Measurements from ENCODE around the gene KPNA4. TPM values are rescaled to one million over a fixed set of nuclear protein-coding genes. Genes with fewer than 3 reads are reported as not detected.

The KPNA4 gene
- total RNA-seq, 1 experiment from 2014 or later: 76.7 TPM

- Mint-ChIP-seq H3K9me3 (peaks cover 18 to 20% of the 10 kb centered on the region in 2 experiments), H3K27ac (no peak overlapping the region), H3K4me1 (peaks cover 29 to 33% of the 10 kb centered on the region in 2 experiments), H3K27me3 (ENCODE audit: low read depth) (no peaks in the 10 kb centered on the region), H3K4me3 (no peak overlapping the region), H3K36me3 (ENCODE audit: insufficient read depth in 1 of 3, low read depth in 3 of 3) (peaks cover 16 to 33% (median 32%) of the 10 kb centered on the region in 3 experiments)
- Histone ChIP-seq H2BK120ac (ENCODE audit: low read depth, low read length, poor library complexity, severe bottlenecking) (no peak overlapping the region), H2AFZ (ENCODE audit: low read length) (no peak overlapping the region), H3K4ac (ENCODE audit: low read depth, low read length) (no peak overlapping the region), H2BK5ac (ENCODE audit: insufficient read length, low read length) (no peak overlapping the region), H4K5ac (ENCODE audit: insufficient read length, low read depth, low read length) (no peak overlapping the region), H3K9me3 (ENCODE audit: control insufficient read depth, low read depth, low read length) (no peaks in the 10 kb centered on the region), H3K23me2 (ENCODE audit: insufficient read length, low read depth, low read length, poor library complexity, severe bottlenecking) (no peaks in the 10 kb centered on the region), H3K4me2 (ENCODE audit: insufficient read depth, insufficient read length, low read length) (no peak overlapping the region), H2BK20ac (ENCODE audit: low read depth, low read length, poor library complexity, severe bottlenecking) (no peak overlapping the region), H3K56ac (ENCODE audit: insufficient read length, low read depth, low read length) (no peak overlapping the region), H2AK5ac (ENCODE audit: insufficient read length, low read length) (no peak overlapping the region), H3K4me1 (ENCODE audit: insufficient read depth, low read length) (peaks cover 11% of the 10 kb centered on the region; the same call in 1 of the 2 replicates), H3K14ac (ENCODE audit: insufficient read depth, low read length) (no peak overlapping the region), H3K79me1 (ENCODE audit: insufficient read depth, low read depth, low read length, poor library complexity, severe bottlenecking) (peaks cover 3% of the 10 kb centered on the region), H3K27ac (ENCODE audit: insufficient read length, low read depth, low read length) (no peak overlapping the region), H3K9ac (ENCODE audit: extremely low read depth, insufficient read length, low read length) (no peak overlapping the region), H3K27me3 (ENCODE audit: insufficient read depth, low read length) (no peaks in the 10 kb centered on the region), H3T11ph (ENCODE audit: low read length) (no peak overlapping the region), H4K20me1 (ENCODE audit: control insufficient read depth, insufficient read depth, insufficient read length) (no peaks in the 10 kb centered on the region), H4K91ac (ENCODE audit: insufficient read length, low read depth, low read length) (no peak overlapping the region), H2BK12ac (ENCODE audit: insufficient read length, low read depth, low read length) (no peak overlapping the region), H3K79me2 (ENCODE audit: insufficient read depth, low read length) (peaks cover 31% of the 10 kb centered on the region; the same call in 1 of the 2 replicates), H4K8ac (replicated peaks; ENCODE audit: insufficient read length, low read depth, low read length) (no peak overlapping the region), H3K18ac (ENCODE audit: insufficient read length, low read depth, low read length) (no peak overlapping the region), H2BK15ac (ENCODE audit: low read depth, low read length) (no peak overlapping the region), H3K23ac (ENCODE audit: insufficient read length, low read depth, low read length) (no peak overlapping the region)
- no CpG with 5 or more reads among the region's 3 CpGs for WGBS (ENCODE audit: extremely low coverage, insufficient read length, low lambda C conversion rate)
- no peak for DNase-seq
- no peak for TF ChIP-seq CTCF (conservative IDR thresholded peaks at IDR 0.05)
Measured at GRCh38 chr3:160554980-160555379, 10.4 kb downstream of the KPNA4 start.
